22Rv1 (cell line): ENCODE results near the gene IMP3.

Source experiments
- H3K27ac ChIP-seq: fragments of 450-650 bp; 2 replicates; pipeline ENCODE4 v1.5.1; 2017
- CTCF ChIP-seq: fragments of 450-650 bp; IDR thresholded peaks from 2 replicates; pipeline ENCODE4 v1.5.1; 2017; ENCODE audit warnings: mild to moderate bottlenecking
- ZFX ChIP-seq: fragments of 450-650 bp; IDR thresholded peaks from 2 replicates; pipeline ENCODE4 v1.6.1; 2017; ENCODE audit warnings: antibody characterized with exemption, borderline replicate concordance

IMP3 gene

DNA sequence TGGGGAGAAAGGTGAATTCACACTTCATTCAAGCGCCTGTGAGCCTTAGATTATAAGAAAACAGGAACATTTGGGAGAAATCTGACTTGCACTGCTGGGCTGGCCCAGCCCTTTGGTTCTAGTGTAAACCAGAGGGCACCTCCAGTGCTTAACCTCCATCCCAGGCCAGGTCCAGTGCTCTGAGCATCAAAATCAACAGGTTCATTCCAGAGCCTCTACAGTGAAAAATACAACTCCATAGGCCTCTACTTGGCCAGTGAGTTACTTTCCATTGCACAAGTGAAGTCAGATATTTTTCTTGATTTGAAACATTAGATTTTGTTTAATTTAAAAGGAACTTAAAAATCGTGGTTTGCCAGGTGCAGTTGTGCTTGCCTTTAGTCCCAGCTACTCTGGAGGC is 17.5 kb downstream of the IMP3 start:
- no peak overlapping the region for H3K27ac ChIP-seq
- no peak for TF ChIP-seq ZFX
- TF ChIP-seq CTCF, result no peak

DNA sequence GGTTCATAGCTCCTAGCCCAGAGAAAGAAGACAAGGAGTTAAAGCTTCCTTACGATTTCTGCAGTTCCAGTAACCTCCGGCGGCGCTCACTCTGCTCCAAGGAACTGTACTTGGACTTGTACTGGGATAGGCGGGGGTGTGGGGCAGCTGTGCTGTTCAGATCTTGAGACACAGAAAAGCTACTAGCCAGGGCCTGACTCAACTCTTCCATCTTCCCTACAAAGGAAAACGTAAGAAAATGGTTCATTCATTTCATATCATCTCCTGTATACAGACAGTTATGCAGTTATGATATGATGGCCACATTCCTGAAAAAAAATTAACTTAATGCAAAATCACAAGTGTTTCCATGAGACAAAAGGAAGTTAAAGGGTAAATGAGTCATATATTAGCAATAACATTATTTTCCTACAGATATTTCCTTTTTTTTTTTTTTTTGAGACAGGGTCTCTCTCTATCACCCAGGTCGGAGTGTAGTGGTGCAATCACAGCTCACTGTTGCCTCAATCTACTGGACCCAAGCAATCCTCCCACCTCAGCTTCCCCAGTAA is 19.1 kb downstream of the IMP3 start:
- no peak overlapping the region for H3K27ac ChIP-seq
- TF ChIP-seq CTCF (no peak), ZFX (no peak)

- TF ChIP-seq CTCF (no peak), ZFX (no peak)
- no peak overlapping the region for H3K27ac ChIP-seq
Observed at GRCh38 chr15:75620058-75620820, 19.8 kb downstream of the IMP3 start.

DNA sequence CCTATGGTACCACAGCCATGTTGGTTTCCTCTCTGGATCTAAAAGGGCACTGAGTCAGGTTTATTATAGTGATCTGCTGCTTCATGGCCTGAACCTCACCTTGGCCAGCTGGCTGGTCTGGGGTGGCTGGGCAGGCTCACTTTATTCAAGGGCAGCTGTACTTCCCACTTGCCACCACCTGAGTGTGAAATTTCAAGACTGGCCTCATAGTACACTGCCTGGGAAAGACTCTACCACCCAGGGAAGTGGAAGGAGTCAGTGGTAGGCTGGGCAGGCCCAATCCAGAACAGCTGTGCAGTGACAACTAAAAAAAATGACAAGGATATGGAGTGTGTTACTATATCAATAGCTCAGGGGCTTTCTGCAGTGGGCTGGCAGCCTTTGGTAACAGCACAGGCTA is 23.3 kb downstream of the IMP3 start:
- no peak overlapping the region for H3K27ac ChIP-seq
- no peak for TF ChIP-seq CTCF
- no peak for TF ChIP-seq ZFX

- no peak overlapping the region for H3K27ac ChIP-seq
- TF ChIP-seq CTCF (no peak), ZFX (no peak)
Observed at GRCh38 chr15:75606711-75607699, 33.0 kb downstream of the IMP3 start.

DNA sequence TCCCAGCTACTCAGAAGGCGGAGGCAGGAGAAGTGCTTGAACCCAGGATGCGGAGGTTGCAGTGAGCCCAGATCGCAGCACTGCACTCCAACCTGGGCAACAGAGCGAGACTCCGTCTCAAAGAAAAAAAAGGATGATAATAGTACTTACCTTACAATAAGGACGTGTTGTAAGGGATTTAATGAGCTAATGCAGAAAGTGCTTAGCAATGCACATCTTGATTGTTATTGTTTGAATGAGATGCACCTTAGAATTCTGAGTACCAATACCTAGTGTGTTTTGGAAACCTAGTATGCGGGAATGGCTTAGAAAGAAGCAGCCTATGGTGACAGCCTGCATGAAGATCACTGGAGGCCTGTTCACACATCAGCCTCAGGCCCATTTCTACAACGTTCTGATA is 34.0 kb downstream of the IMP3 start:
- TF ChIP-seq CTCF, result no peak
- no peak for TF ChIP-seq ZFX
- H3K27ac ChIP-seq, result no peak overlapping the region

DNA sequence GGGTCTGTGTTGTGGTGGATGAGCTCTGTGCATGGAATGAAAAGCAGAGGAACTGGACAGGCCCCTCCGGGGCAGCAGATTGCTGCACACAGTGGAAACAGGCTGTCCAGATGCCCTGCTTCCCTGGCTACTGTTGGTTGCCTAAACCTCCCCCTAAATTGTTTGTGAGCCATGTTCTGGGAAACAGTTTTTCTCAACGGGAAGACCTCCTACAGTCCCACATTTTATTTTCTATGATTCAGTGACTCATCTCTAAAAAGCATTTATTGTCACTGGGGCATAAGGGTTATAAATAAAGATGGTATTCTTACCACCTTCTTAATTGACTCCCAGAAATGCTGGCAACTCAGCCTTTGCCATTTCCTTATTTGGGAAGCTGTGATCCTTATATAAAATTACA is 40.6 kb downstream of the IMP3 start:
- H3K27ac ChIP-seq, result no peak overlapping the region
- TF ChIP-seq ZFX, result no peak
